Stimulated activated CD8-positive, alpha-beta memory T cell treated with anti-CD3 and anti-CD28 coated beads, Interleukin-7, amount 100 ng/mL, for 24 hours (primary cell): Measurements from ENCODE around the gene SS18.
A peak's percentile ranks its signal among the peaks of the same experiment; 100 is the strongest.
"Not testable (repeated sequence)": the region's sequence is repeated elsewhere in the genome, so short reads cannot be mapped to it uniquely, and the experiment has no call there.

Experiments used
- DNase-seq: peaks from one replicate; pipeline ENCODE4 v3.0.0-alpha.2; 2020; ENCODE audit warnings: low read depth

Gene SS18, protein sequence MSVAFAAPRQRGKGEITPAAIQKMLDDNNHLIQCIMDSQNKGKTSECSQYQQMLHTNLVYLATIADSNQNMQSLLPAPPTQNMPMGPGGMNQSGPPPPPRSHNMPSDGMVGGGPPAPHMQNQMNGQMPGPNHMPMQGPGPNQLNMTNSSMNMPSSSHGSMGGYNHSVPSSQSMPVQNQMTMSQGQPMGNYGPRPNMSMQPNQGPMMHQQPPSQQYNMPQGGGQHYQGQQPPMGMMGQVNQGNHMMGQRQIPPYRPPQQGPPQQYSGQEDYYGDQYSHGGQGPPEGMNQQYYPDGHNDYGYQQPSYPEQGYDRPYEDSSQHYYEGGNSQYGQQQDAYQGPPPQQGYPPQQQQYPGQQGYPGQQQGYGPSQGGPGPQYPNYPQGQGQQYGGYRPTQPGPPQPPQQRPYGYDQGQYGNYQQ

GRCh38 chr18:26090130-26091046, at the start of gene SS18:
Gene SS18, minus strand, starts transcription at chr18:26090613. Its CDS starts 44 bp downstream, at chr18:26090569.
- DNase-seq: peak; percentile 82

- DNase-seq: no peak
Observed at GRCh38 chr18:26135548-26135947, 45.1 kb upstream of the SS18 start.

GRCh38 chr18:26134107-26134506, 43.7 kb upstream of the SS18 start:
- no peak for DNase-seq

- DNase-seq: peak; percentile 8
Observed at GRCh38 chr18:26133652-26134051, 43.2 kb upstream of the SS18 start, which contains the start of gene PSMA8. Gene PSMA8, plus strand, starts transcription at chr18:26133869. Its CDS starts 97 bp downstream, at chr18:26133966.

DNA sequence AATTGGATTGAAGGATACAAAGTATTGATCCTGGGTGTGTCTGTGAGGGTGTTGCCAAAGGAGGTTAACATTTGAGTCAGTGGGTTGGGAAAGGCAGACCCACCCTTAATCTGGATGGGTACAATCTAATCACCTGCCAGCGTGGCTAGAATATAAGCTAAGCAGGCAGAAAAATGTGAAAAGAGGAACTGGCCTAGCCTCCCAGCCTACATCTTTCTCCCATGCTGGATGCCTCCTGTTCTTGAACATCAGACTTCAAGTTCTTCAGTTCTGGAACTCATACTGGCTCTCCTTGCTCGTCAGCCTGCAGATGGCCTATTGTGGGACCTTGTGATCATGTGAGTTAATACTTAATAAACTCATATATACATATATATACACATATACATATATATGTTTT, 37.8 kb upstream of the SS18 start:
- not testable (repeated sequence) for DNase-seq

- no peak for DNase-seq
Observed at GRCh38 chr18:26127786-26128185, 37.4 kb upstream of the SS18 start.

DNA sequence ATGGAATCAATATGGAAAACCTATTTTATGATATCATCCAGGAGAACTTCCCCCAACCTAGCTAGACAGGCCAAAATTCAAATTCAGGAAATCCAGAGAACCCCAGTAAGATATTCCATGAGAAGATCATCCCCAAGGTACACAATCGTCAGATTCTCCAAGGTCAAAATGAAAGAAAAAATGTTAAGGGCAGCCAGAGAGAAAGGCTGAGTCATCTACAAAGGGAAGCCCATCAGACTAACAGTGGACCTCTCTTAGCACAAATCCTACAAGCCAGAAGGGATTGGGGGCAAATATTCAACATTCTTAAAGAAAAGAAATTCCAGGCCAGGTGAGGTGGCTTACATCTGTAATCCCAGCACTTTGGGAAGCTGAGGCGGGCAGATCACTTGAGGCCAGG, 31.6 kb upstream of the SS18 start:
- not testable (repeated sequence) for DNase-seq

DNA sequence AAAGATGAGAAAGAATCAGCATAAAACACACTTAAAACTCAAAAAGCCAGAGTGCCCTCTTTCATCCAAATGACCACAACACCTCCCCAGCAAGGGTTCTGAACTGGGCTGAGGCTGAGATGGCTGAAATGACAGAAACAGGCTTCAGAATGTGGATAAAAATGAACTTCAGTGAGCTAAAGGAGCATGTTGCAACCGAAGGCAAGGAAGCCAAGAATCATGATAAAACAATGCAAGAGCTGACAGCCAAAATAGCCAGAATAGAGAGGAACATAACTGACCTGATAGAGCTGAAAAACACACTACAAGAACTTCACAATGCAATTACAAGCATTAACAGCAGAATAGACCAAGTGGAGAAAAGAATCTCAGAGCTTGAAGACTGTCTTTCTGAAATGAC, 31.1 kb upstream of the SS18 start:
- no peak for DNase-seq

DNA sequence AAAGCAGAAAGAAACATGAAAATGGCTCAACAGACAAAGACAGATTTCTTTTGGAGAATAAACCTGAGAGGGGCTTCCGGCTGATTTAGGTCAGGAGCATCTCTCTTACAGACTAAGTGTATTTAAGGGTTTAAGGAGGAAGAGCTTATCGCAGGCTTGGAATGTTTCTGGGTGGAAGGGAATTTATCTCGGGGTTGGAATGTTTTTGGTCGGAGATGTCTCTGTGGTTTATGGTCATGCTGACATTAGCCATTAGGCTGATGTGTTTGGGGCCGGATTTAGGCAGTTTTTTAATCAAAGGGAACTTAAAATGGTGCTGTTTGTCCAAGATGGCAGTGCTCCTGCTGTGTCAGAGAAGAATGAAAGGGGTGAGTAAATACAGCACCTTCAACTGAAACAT, 28.8 kb upstream of the SS18 start:
- DNase-seq: no peak

DNA sequence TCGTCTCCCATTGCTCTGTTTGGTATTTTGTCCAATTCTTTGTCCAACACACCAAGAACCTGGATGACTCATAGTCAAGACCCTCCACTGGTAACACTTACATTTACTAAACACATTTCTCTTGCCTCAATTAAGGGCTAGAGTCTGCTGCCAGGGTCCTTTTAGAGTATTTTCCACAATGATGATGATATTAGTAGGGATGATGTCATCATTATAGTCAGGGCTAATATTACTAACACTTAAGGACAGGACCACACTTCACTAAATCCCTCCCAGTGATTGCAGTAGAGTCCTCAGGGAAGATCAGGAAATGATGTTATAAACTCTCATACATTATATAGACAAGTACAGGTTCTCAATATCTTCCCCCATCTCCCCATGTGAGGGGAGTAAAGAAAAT, 13.6 kb upstream of the SS18 start:
- DNase-seq: no peak

DNA sequence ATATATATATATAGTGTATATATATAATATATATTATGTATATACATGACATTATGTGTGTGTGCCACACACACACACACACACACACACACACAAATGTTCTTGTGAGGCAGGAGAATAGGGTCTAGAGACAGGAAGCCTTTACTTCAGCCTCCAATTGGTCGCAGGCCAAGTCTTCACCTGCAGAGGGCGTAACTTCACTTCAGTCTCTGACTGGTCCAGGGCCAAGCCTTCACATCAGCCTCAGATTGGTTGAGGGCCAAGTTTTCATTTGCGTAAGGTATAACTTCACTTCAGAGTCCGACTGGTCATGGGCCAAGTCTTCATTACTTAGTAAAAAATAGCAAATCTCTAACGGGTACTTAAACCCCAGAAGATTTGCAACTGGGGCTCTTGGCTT, 13.2 kb upstream of the SS18 start:
- DNase-seq: no peak

- DNase-seq: no peak
Observed at GRCh38 chr18:26097563-26097962, 7.2 kb upstream of the SS18 start.

- no peak for DNase-seq
Observed at GRCh38 chr18:26096852-26097251, 6.4 kb upstream of the SS18 start.

GRCh38 chr18:26091047-26091630, 726 bp upstream of the SS18 start:
- DNase-seq: no peak

DNA sequence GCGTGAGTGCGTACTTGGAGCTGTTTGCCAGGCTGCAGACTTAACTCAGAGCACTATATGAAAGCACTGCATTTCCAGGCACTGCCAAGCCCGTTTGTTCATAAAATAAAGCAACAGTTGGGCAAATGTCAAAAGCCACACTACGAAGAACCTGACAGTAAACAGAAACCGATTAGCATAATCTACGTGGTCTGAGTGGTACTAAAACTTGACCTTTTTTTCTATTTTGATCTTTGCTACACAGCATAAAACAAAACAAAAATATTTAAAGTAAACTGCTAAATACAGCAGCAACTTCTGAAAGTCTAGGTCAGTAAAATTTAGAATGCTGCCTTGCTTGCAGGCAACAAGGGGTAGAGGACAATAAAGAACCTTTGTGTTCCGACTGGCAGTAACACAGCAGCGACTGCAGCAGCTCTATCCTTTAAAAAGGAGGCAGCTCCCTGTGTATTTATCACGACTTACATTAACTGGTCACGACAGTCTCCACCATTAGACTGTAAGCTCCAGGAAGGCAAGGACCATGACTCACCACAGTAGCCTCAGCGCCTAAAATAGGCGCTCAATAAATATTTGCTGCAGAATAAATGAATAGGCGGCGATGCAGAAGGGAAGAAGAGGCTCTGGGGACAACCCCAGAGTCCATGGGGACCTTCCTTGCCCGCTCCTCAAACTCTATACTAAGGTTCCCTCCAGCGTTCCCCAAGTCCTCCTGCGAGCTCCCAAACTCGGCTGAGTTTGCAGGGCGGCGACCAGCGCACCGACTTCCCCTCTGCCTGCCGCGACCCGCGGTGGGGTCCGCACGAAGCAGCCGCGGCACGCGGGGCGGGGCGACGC, 902 bp downstream of the SS18 start:
- no peak for DNase-seq

- DNase-seq: no peak
Observed at GRCh38 chr18:26088487-26088886, 1.9 kb downstream of the SS18 start.

GRCh38 chr18:26086959-26087358, 3.5 kb downstream of the SS18 start:
- DNase-seq: no peak

DNA sequence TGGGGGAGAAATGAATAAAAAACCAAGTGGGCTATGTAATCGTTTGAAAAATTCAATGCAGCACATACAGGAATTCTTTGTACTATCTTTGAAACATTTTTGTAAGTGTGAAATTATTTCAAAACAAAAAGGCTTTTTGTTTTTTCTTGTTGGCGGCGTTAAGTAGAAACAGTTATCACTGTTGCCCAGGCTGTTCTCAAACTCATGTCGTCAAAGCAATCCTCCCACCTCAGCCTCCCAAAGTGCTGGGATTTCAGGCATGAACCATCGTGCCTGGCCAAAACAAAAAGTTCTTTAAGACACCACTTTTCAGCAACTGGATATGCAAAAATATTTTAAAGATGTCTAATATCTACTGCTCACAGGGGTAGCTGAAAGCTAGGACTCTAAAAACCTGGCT, 5.4 kb downstream of the SS18 start:
- no peak for DNase-seq

GRCh38 chr18:26083099-26083498, 7.3 kb downstream of the SS18 start:
- DNase-seq: no peak

DNA sequence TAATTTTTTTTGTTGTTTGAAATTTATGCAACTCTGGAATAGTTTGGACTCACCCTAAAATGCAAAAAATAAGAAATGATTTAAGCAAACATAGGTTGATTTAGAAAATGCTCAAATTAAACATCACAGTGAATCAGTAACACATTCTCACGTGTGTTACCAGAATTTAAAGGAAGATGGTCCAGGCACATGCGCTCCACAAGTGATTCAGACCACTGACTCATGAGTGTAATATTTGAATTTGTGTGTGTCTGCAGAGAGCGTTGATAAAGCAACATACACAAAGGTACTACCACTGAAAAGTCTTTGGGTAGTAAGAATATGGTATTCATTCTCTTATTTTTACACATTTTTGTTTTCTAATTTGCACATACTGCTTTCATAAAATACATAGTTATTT, 7.9 kb downstream of the SS18 start:
- DNase-seq: no peak

GRCh38 chr18:26074246-26074645, 16.2 kb downstream of the SS18 start:
- DNase-seq: no peak

DNA sequence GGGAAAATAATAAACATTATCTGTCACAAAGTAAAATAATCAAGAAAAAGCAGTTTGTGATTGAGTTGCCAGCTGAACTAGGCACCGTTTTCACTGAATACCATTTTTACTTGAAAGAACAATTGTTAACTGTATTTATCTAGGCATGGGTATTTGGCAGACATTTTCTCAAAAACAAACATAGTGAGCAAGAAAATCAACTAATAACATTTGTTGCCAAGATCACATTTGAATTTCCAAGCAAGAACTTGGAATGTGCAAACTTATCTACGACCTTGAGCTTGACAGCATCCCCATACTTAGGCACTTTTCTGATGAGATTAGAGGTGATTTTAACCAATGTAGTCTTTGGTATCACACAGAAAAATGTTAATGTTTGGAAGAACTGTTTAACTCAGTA, 16.7 kb downstream of the SS18 start:
- no peak for DNase-seq
